Measurements from ENCODE around the gene RXFP2.

The RXFP2 gene

GRCh38 chr13:31850041-31850555 lies 110.8 kb downstream of the RXFP2 start:
- Histone ChIP-seq H3K4me1 (ENCODE audit: control insufficient read depth in 1 of 2, insufficient read depth in 1 of 2, low read depth in 1 of 2, low read length in 1 of 2) (peaks cover 17 to 38% of the 10 kb centered on the region in 2 experiments), H3K27me3 (peaks cover 11% of the 10 kb centered on the region), H3K36me3 (no peaks in the 10 kb centered on the region), H3K9me3 (no peaks in the 10 kb centered on the region), H3K4me3 (ENCODE audit: low read depth in 1 of 2, low read length in 1 of 2) (no peak overlapping the region), H3K27ac (no peak overlapping the region)
- no peak for TF ChIP-seq CTCF (IDR thresholded peaks at IDR 0.05)

DNA sequence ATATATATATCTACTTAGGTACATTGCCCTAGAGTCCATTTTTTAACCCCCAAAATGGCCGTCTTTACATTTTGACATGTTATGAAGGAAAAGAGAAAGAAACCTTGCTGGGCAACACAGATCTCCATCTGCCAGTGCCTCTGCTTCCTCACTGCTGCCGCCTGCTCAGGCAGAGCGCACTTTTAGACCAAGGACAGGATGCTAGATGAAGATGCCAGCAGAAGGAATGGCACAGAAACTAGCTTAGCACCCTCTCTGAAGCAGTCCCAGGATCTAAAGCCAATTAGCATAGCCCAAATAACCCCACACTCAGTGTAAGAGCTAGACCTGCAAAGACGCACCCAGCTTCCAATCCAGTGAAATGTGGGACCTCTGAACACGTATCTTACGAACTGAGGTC lies 111.9 kb downstream of the RXFP2 start:
- Histone ChIP-seq H3K4me3 (ENCODE audit: low read depth in 1 of 2, low read length in 1 of 2) (no peak overlapping the region), H3K36me3 (no peaks in the 10 kb centered on the region), H3K4me1 (ENCODE audit: control insufficient read depth in 1 of 2, insufficient read depth in 1 of 2, low read depth in 1 of 2, low read length in 1 of 2) (peaks cover 9 to 27% of the 10 kb centered on the region in 2 experiments), H3K27me3 (peaks cover under 1% of the 10 kb centered on the region), H3K27ac (no peak overlapping the region), H3K9me3 (no peaks in the 10 kb centered on the region)
- no peak for TF ChIP-seq CTCF (IDR thresholded peaks at IDR 0.05)
